Embryonic facial prominence (tissue), 1 donor: ENCODE measurements around the gene KLRF2.
"Not testable (repeated sequence)": the region's sequence is repeated elsewhere in the genome, so short reads cannot be mapped to it uniquely, and the experiment has no call there.

ENCODE experiments used
- DNase-seq: peaks from one replicate; pipeline ENCODE4 v3.0.0-alpha.2; 2016; ENCODE audit errors: extremely low spot score

The KLRF2 gene, protein sequence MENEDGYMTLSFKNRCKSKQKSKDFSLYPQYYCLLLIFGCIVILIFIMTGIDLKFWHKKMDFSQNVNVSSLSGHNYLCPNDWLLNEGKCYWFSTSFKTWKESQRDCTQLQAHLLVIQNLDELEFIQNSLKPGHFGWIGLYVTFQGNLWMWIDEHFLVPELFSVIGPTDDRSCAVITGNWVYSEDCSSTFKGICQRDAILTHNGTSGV

DNA sequence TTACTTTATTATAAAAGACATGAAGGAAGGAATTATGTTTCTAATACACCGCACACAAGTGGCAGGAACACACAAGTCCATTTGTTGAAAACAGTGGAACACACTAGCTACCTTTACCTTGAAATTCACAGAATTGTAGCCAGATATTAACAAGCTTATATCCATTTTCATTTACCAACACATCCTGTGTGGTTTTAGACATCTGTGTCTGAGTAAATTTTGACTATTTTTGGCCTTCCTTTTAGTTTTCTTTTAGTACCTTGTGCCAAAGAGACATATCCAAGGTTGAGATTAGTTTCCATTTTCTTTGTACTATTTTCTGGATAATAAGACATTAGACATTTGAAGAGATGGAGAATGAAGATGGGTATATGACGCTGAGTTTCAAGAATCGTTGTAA lies at the start of gene KLRF2:
Gene KLRF2, plus strand, starts transcription at position 244 of the 400 bp plus-strand sequence. Its CDS starts 107 bp downstream, at position 351.
- DNase-seq = no peak

DNA sequence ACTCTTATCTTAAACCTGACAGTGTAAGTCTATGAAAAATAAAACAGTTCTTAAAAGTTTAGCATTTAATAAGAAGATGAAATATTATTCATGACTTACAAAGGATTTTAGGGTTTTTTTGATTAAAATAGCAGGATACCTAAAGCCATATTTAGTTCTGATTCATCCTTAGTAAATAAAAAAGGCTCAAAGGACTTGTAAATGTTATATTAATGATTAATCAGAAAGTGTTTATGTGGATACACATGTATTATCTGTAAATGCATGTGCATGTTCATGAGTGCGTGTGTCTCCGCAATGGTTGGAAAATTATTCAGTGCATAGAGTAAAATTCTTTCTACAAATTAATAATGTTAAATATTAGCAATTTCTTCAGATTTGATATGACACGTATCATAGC lies 49.6 kb upstream of the KLRF2 start:
- no peak for DNase-seq

DNA sequence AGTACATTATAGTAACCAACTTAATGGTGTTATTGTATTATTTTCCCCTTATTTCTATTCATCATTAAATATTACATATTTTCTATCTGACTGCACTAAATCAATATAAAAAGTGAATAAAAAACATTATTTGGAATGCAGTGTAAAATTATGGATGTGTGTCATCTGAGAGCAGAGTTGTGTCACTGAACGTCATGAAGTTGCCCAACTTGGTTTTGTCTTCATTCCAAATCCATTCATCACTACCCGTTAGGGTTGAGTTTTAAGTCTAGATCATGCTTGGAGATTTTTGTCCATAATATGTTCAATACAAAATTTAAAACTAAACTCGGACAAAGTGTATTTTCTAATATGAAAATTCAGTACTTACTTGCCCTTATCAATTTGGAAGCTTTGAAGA lies 37.9 kb upstream of the KLRF2 start:
- no peak for DNase-seq

DNA sequence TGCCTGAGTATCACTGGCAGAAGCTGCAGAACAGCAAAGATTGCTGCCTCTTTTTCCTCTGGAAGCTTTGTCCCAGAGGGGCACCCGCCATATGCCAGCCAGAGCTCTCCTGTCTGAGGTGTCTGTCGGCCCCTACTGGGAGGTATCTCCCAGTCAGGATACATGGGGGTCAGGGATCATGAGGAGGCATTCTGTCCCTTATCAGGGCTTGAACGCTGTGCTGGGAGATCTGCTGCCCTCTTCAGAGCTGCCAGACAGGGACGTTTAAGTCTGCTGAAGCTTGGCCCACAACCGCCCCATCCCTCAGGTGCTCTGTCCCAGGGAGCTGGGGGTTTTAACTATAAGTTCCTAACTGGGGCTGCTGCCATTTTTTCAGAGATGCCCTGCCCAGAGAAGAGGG lies 32.4 kb upstream of the KLRF2 start:
- no peak for DNase-seq

DNA sequence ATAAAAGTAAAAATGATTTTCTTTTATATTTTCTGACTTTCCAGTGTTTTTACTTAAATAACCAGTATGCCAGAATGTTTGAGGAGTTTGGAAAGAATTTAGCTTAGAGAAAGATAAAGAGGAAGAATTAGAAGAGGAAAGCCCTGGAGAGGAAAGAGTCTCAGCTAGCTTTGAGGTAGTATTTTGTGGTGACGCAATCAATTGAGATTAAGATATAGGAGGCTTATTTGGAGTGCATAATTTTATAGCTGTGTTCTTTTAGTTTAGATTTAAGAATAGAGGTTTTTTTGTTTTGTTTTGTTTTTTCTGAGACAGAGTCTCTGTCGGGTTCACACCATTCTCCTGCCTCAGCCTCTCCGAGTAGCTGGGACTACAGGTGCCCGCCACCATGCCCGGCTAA lies 30.2 kb upstream of the KLRF2 start:
- no peak for DNase-seq

DNA sequence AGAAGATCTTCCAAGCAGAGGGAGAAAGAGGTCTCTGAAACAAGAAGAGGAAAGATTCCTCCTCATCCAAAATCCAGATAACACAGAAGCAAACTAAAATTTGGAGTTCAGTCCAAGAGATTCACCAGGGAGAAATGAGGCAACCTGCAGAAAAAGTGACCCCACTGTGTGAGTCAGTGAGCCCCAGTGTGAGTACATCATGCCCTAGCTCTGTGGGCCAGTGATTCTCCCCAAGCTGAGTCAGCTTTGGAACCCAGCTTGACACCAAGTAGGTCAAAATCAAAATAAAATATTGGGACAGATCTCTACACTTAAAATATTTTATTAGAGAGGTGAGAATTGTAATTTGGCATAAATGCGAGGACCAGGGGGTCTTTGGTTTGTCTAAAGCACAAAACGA lies 29.4 kb upstream of the KLRF2 start:
- DNase-seq = no peak

DNA sequence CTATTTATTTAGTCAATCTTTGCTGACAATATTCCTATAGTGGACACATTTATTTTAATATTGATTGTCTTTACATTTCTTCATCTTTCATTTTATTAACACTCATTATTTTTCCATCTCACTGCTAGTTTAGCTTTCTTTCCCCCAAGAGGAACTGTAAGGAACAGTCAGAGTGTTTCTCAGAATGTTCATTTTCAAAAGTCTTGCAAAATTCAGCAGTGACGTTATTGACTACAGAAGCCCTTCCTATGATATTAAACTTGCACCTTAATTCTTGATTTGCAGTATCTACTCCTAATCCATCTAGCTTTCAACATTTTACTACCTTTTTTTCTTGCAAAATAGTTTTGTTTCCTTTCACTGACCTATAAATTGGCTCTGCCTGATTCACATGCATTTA lies 25.1 kb upstream of the KLRF2 start:
- no peak for DNase-seq

DNA sequence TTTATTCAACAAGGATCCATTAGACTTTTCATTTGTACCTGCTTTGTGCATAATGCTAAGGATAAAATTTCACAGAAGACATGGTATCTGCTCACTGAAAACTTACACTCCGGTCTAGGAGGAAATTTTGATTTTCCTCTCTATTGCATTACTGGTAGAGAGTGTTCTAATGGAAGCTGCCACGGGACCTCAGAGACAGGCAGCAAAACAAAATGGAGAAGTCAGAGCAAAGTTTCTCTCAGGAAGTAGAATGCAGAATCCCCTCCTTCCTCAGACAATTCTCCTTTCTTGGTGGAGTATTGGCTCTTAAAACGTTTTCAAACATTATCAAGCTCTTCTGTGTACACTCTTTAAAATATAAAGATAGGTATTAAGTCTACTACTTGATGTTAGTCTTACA lies 24.4 kb upstream of the KLRF2 start:
- no peak for DNase-seq

DNA sequence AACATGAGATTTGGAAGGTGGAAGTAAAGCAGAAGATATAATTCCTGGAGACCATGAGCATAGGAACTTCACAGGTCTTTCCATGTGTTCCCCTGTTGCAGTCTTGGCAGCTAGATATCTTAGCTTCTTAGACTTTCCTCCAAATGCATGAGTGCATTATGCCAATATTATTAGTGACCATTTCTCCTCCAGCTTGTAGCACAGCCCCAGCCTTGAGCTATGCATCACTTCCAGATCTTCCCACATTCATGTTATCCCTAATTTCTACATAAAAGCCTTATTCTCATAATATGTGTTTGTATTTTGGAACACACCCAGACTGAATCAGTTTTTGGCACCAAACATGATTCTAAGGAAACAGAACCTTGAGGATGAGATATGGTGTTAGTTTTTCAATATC lies 23.2 kb upstream of the KLRF2 start:
- no peak for DNase-seq

DNA sequence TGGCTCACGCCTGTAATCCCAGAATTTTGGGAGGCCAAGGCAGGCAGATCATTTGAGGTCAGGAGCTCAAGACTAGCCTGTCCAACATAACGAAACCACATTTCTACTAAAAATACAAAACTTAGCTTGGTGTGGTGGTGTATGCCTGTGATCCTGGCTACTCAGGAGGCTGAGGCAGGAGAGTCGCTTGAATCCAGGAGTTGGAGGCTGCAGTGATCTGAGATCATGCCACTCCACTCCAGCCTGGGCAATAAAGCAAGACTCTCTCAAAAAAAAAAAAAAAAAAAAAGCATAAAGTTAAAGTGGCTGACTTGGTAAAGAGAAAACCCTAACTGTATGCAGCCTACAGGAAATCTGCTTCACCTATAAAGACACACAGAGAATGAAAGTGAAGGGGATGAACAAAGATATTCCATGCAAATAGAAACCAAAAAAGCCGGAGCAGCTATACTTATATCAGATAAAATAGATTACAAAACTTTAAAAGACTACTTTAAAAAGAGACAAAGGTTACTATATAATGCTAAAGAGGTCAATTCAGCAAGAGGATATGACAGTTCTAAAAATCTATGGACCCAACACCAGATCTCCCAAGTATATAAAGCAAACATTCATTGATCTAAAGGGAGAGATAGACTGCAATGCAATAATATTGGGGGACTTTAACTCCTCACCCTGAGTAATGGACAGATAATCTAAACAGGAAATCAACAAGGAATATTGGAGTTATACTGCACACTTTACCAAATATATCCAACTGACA lies 16.2 kb upstream of the KLRF2 start:
- DNase-seq = no peak

DNA sequence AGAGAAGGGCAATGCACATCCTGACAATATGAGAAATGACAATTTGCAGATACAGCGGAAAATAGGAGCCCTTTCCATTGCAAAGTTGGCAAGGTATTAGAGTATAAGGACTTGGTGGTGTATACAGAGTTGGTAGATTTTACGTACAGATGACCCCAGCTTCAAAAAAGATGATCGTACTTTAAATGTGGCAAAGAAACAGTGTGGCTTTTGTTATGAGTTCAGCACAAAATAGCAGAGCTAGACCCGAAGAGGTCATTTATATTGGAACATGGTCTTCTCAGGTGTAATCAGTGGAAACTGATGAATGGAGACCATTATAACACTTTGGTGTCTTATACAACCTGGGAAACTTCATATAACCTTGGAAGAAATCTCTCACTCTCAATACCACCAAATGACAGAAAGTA lies 14.4 kb upstream of the KLRF2 start:
- no peak for DNase-seq

DNA sequence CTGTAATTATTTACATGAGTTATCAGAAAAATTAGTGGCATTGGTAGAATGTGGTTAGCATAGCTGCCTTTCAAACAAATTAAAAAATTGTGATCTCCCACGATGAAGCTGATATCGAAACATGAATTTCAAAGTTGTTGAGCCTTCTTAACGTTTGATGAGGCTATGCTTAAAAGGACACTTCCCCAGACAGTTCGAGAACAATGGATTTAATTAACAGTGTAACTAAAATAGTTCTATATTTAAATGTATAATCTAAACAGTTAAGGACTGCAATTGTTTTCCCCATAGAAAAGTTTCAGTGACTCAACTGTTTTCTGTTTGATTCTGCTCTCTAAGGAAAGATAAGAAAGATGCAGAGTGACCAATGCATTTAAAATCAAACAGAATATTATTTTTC lies 13.8 kb upstream of the KLRF2 start:
- no peak for DNase-seq

DNA sequence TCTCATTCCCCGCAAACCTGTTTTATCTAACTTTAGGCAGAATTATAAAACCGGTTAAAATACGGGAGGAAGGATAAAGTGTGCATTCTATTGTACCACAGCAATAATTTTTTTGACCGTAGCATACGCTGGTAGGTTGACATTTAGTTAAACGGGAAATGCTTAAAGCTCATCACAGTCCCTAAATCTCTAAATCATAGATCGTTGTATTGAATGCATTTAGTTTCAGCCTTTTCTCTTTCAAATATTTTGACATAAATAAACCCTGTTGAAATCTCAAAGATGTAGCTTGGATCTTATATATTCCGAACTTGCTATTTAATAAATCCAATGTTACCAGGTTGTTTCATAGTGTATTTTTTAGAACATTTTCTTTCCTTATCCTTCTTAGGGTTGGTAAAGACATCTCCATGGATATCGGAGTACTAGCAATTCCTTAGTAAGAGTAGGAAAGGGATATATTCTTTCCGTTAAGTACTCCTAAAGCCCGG lies 12.9 kb upstream of the KLRF2 start:
- DNase-seq = no peak

DNA sequence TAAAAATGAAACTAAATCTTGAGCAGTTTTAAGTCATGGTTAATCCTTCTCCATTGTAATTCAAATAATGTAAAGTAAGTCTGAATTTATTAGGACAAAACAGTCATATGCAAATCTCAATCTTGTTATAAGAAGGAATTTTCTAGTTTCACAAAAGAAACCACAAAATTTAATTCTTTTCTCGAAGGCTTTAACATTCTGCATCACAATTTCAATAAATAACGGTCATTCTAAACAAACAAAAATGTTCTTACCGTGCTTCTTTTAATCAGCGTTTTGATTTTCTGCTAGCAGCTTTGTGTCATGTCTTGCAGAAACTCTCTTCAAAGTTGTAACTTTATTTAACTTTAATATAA lies 12.4 kb upstream of the KLRF2 start:
- DNase-seq = no peak

DNA sequence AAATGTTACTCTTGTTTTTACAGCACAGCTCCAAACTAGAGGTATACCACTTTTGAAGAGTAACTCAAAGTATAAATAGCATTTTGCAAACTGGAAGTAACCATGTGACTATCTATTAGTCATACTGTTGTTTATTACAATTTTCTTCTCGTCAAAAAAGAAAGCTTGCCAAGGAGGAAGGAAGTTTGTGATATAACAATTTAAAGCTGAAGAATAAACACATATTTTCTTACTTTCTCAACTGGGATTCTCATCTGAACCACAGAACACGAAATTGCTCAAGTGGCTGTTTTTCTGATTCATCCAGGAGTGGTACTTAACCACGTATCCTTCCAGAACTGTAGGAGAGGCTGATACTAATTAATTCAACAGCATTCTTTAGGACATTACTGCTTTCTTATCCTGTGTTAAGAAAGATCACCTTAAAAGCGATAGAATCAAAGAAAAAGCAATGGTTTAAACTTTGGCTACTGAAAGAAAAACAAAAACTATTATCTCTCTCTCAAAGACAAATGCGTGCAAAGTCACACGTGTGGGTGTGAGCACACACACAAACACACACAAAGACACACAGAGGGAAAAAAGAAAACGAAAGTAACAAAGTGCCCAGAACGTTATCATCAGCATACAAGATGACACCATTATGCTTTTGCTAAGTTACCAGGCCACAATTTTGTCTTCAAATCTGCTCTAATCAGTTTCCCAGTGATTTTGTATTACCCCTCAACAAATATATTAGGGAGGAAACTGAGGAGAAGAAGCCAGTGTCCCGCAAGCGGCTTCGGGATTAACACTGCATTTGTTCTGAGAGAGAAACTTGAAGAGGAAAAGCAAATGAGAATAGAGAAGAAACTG lies 11.8 kb upstream of the KLRF2 start, which contains the start of gene CLEC2B:
Gene CLEC2B, minus strand, starts transcription at position 48 of the 855 bp plus-strand sequence.
- no peak for DNase-seq

DNA sequence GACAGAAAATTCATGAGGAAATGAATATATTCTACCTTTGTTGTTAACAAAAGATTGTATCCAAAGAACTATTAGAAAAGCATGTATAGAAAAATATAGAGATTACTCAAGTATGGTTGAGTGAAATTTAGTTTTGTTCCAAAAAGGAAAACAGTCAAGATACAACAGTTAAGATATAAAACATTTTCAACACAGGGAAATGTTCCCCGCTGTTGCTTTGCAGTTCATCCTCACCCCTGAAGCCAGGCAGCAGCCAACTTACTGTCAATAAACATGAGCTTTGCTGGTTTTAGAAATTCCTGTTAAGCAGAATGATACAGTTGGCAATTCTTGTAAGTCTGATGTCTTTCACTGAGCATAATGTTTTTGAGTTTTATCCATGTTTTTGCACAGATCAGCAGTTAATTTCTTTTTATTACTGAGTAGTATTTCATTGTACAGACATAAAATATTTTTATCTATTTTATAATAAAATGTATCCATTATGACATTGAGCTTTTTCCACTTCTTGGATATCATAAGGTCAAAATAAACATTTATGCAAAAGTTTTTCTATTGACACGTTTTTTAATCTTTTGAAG lies 10.9 kb upstream of the KLRF2 start:
- no peak for DNase-seq

DNA sequence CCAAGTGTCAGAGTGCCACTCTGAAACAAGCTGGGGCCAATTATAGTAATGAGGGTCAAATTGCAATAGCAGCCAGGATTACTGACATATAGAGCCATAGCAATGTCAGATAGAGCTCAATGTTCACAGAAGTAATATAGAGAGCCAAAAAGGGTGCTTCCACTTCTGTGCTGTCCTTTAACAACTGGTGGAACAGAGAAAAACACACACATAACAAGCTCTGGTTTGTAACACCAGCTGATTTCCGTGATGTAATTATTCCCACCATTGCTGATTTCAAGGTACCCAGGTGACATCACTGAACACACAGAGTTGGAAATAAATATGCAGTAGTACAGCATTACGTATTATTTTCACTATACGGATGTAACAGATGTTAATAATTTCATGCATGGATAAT lies 9.1 kb upstream of the KLRF2 start:
- DNase-seq = no peak

DNA sequence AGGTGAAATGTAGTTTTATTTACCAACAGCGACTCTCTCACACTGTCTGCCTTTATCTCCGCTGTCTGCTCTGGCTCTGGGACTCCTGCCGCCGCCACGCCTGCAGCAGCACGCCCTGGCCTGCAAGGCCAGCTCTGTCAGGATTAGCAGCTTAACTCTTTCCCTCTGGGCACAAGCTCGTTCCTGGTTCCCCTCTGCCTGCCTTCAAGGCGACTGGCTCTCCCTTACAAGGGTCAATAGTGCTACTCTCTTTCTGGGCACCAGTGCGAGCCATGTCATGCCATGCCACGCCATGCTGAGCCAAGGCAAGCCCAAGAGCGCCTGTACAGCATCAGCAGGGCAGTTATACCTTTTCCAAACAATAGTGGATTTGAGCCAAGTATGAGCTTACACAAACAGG lies 8.5 kb upstream of the KLRF2 start:
- DNase-seq = no peak

DNA sequence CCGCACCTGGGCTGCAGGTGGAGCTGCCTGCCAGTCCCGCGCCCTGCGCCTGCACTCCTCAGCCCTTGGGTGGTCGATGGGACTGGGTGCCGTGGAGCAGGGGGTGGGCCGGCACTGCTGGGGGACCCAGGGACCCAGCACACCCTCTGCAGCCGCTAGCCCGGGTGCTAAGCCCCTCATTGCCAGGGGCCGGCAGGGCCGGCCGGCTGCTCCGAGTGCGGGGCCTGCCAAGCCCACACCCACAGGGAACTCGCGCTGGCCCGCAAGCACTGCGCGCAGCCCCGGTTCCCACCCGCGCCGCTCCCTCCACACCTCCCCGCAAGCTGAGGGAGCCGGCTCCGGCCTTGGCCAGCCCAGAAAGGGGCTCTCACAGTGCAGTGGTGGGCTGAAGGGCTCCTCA lies 5.2 kb upstream of the KLRF2 start:
- DNase-seq = not testable (repeated sequence)

DNA sequence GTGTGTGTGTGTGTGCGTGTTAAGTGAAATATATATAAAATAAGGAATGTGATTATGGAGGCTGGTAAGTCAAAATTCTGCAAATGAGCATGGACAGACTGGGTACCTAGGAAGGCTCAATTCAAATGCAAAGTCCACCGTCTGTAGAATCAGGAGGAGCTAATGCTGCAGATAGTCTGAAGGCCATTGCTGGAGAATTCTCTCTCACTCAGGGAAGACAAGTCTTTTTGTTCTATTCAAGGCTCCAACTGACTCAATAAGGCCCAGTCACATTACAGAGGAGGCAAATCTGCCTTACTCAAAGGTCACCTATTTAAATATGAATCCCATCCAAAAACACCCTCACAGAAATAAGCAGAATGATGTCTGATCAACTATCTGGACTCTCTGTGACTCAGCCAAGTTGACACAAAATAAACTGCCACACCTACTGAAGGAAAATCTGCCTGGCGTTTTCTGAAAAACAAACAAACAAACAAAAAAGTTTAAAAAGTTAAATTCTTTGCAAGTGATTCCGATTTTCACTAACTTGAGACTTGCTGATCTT lies 684 bp upstream of the KLRF2 start:
- no peak for DNase-seq

DNA sequence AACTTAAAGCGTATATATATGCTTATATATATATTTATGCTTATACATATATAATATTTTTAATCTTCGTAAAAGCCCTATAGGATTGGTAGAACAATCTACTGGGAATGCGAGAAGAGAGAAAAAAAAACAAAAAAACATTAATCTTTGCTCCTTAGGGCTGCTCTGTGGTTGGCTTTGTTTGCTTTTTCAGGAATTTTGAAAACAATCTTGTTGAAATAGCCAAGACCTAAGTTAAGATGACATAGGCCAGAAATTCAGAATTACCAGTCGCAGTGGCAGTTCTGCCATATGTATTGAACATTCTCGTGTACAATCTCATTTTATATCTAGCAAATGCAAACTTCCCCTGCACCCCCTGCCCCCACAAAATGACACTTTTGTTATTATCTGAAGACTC lies 699 bp downstream of the KLRF2 start:
- DNase-seq = no peak

DNA sequence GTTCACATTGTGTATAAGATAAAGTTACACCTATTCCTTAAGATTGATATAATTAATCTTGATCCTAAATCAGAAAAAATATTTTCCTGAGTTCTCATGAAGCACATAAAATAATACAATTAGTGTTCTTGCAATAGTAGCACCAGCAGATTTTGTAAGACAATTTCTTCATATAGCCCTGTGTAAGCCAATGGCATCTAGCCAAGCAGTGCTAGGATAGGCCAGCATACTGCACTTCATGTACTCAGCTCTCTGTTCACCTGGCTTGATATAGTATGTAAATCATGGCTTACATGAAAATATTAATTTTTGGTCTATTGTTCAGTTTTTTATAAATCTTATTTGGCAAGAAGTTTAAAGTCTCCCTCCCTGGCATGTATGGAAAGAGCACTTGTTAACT lies 1.9 kb downstream of the KLRF2 start:
- no peak for DNase-seq
